ENCODE data around the gene BMP10.

BMP10 gene

GRCh38 chr2:68863996-68864395 is 7.2 kb downstream of the BMP10 start:
- ChIA-PET POLR2A (no interaction called here), CTCF (no interaction called here)
- no CpG with 5 or more reads among the region's 2 CpGs for WGBS (ENCODE audit: insufficient coverage)

GRCh38 chr2:68862889-68863288 is 8.3 kb downstream of the BMP10 start:
- ChIA-PET POLR2A (no interaction called here), CTCF (interaction anchor here (0.7 to 1.5 kb wide), 3 partner anchors 15 to 62 kb away, joined by 3 to 4 read pairs (median 3); no protein-coding TSS in a partner anchor)
- Histone ChIP-seq H3K27ac (ENCODE audit: insufficient read depth in 1 of 2, low read depth in 1 of 2, low read length in 2 of 2, poor library complexity in 1 of 2, severe bottlenecking in 2 of 2) (no peak overlapping the region), H3K9me3 (ENCODE audit: control extremely low read depth in 1 of 5, control insufficient read depth in 4 of 5, insufficient read depth in 2 of 5, low read depth in 1 of 5, low read length in 4 of 5) (no peaks in the 10 kb centered on the region), H3K4me1 (ENCODE audit: control extremely low read depth in 1 of 4, control insufficient read depth in 4 of 4, insufficient read depth in 4 of 4, low read length in 3 of 4) (peaks cover 4 to 38% (median 19%) of the 10 kb centered on the region in 4 experiments), H3K27me3 (replicated peaks in 2 of 5; ENCODE audit: control insufficient read depth in 4 of 5, insufficient read depth in 5 of 5, low read length in 4 of 5) (no peaks in the 10 kb centered on the region), H3K4me3 (ENCODE audit: control insufficient read depth in 1 of 7, extremely low read depth in 1 of 7, insufficient read depth in 4 of 7, low read depth in 2 of 7, low read length in 6 of 7) (no peak overlapping the region), H3K36me3 (ENCODE audit: control insufficient read depth in 4 of 4, insufficient read depth in 4 of 4, low read length in 3 of 4) (no peaks in the 10 kb centered on the region)
- WGBS (ENCODE audit: insufficient coverage): 97% methylated on average over 7 of the region's 7 CpGs
- no peak for DNase-seq

More at GRCh38 chr2:68863996-68864395, 7.2 kb downstream of the BMP10 start:
- no peaks in the 10 kb centered on the region for H3K9me3 ChIP-seq (ENCODE audit: control extremely low read depth in 1 of 5, control insufficient read depth in 4 of 5, insufficient read depth in 2 of 5, low read depth in 1 of 5, low read length in 4 of 5)
- no peak for DNase-seq
- H3K27me3 ChIP-seq (replicated peaks in 2 of 5; ENCODE audit: control insufficient read depth in 4 of 5, insufficient read depth in 5 of 5, low read length in 4 of 5): no peaks in the 10 kb centered on the region
- no peak overlapping the region for H3K27ac ChIP-seq (ENCODE audit: insufficient read depth in 1 of 2, low read depth in 1 of 2, low read length in 2 of 2, poor library complexity in 1 of 2, severe bottlenecking in 2 of 2)
- H3K36me3 ChIP-seq (ENCODE audit: control insufficient read depth in 4 of 4, insufficient read depth in 4 of 4, low read length in 3 of 4): no peaks in the 10 kb centered on the region
- peaks cover 4 to 27% (median 14%) of the 10 kb centered on the region in 4 experiments for H3K4me1 ChIP-seq (ENCODE audit: control extremely low read depth in 1 of 4, control insufficient read depth in 4 of 4, insufficient read depth in 4 of 4, low read length in 3 of 4)
- H3K4me3 ChIP-seq (ENCODE audit: control insufficient read depth in 1 of 7, extremely low read depth in 1 of 7, insufficient read depth in 4 of 7, low read depth in 2 of 7, low read length in 6 of 7): no peak overlapping the region

GRCh38 chr2:68861330-68861729 is 9.9 kb downstream of the BMP10 start:
- ChIA-PET POLR2A (no interaction called here), CTCF (interaction anchor here (1.1 to 4.1 kb wide), 3 partner anchors 10 to 25 kb away, joined by 3 to 23 read pairs (median 5); no protein-coding TSS in a partner anchor)
- peak; percentile 14 to 81 (median 73) for DNase-seq
- Histone ChIP-seq H3K27me3 (replicated peaks in 2 of 5; ENCODE audit: control insufficient read depth in 4 of 5, insufficient read depth in 5 of 5, low read length in 4 of 5) (no peaks in the 10 kb centered on the region), H3K9me3 (ENCODE audit: control extremely low read depth in 1 of 5, control insufficient read depth in 4 of 5, insufficient read depth in 2 of 5, low read depth in 1 of 5, low read length in 4 of 5) (no peaks in the 10 kb centered on the region), H3K4me3 (ENCODE audit: control insufficient read depth in 1 of 7, extremely low read depth in 1 of 7, insufficient read depth in 4 of 7, low read depth in 2 of 7, low read length in 6 of 7) (no peak overlapping the region), H3K27ac (ENCODE audit: insufficient read depth in 1 of 2, low read depth in 1 of 2, low read length in 2 of 2, poor library complexity in 1 of 2, severe bottlenecking in 2 of 2) (no peak overlapping the region), H3K36me3 (ENCODE audit: control insufficient read depth in 4 of 4, insufficient read depth in 4 of 4, low read length in 3 of 4) (no peaks in the 10 kb centered on the region), H3K4me1 (ENCODE audit: control extremely low read depth in 1 of 4, control insufficient read depth in 4 of 4, insufficient read depth in 4 of 4, low read length in 3 of 4) (peaks cover 4 to 43% (median 21%) of the 10 kb centered on the region in 4 experiments)

- Histone ChIP-seq H3K27ac (ENCODE audit: insufficient read depth in 1 of 2, low read depth in 1 of 2, low read length in 2 of 2, poor library complexity in 1 of 2, severe bottlenecking in 2 of 2) (no peak overlapping the region), H3K4me1 (ENCODE audit: control extremely low read depth in 1 of 4, control insufficient read depth in 4 of 4, insufficient read depth in 4 of 4, low read length in 3 of 4) (peaks cover 4 to 43% (median 21%) of the 10 kb centered on the region in 4 experiments)
Measured at GRCh38 chr2:68860111-68860510, 11.1 kb downstream of the BMP10 start.

GRCh38 chr2:68857855-68858456 is 13.2 kb downstream of the BMP10 start:
- Histone ChIP-seq H3K9me3 (ENCODE audit: control extremely low read depth in 1 of 5, control insufficient read depth in 4 of 5, insufficient read depth in 2 of 5, low read depth in 1 of 5, low read length in 4 of 5) (no peaks in the 10 kb centered on the region), H3K36me3 (ENCODE audit: control insufficient read depth in 4 of 4, insufficient read depth in 4 of 4, low read length in 3 of 4) (no peaks in the 10 kb centered on the region), H3K4me3 (ENCODE audit: control insufficient read depth in 1 of 7, extremely low read depth in 1 of 7, insufficient read depth in 4 of 7, low read depth in 2 of 7, low read length in 6 of 7) (no peak overlapping the region), H3K4me1 (ENCODE audit: control extremely low read depth in 1 of 4, control insufficient read depth in 4 of 4, insufficient read depth in 4 of 4, low read length in 3 of 4) (peaks cover 4 to 43% (median 20%) of the 10 kb centered on the region in 4 experiments), H3K27ac (ENCODE audit: insufficient read depth in 1 of 2, low read depth in 1 of 2, low read length in 2 of 2, poor library complexity in 1 of 2, severe bottlenecking in 2 of 2) (no peak overlapping the region), H3K27me3 (replicated peaks in 2 of 5; ENCODE audit: control insufficient read depth in 4 of 5, insufficient read depth in 5 of 5, low read length in 4 of 5) (no peaks in the 10 kb centered on the region)
- WGBS (ENCODE audit: insufficient coverage): 81% methylated on average over 2 of the region's 4 CpGs
- no peak for DNase-seq
- POLR2A ChIA-PET: no interaction called here
- CTCF ChIA-PET: interaction anchor here (1.2 to 4.1 kb wide), 4 partner anchors 10 to 67 kb away, joined by 4 to 23 read pairs (median 6); no protein-coding TSS in a partner anchor

More at GRCh38 chr2:68860111-68860510, 11.1 kb downstream of the BMP10 start:
- no peak for DNase-seq
- CTCF ChIA-PET: interaction anchor here (0.8 to 4.1 kb wide), 5 partner anchors 8 to 59 kb away, joined by 3 to 23 read pairs (median 3); no protein-coding TSS in a partner anchor
- WGBS (ENCODE audit: insufficient coverage): 100% methylated on average over 3 of the region's 3 CpGs
- Histone ChIP-seq H3K36me3 (ENCODE audit: control insufficient read depth in 4 of 4, insufficient read depth in 4 of 4, low read length in 3 of 4) (no peaks in the 10 kb centered on the region), H3K9me3 (ENCODE audit: control extremely low read depth in 1 of 5, control insufficient read depth in 4 of 5, insufficient read depth in 2 of 5, low read depth in 1 of 5, low read length in 4 of 5) (no peaks in the 10 kb centered on the region), H3K27me3 (replicated peaks in 2 of 5; ENCODE audit: control insufficient read depth in 4 of 5, insufficient read depth in 5 of 5, low read length in 4 of 5) (no peaks in the 10 kb centered on the region), H3K4me3 (ENCODE audit: control insufficient read depth in 1 of 7, extremely low read depth in 1 of 7, insufficient read depth in 4 of 7, low read depth in 2 of 7, low read length in 6 of 7) (no peak overlapping the region)
- POLR2A ChIA-PET: no interaction called here

- no peak for DNase-seq
- ChIA-PET CTCF (interaction anchor here (1.2 to 4.1 kb wide), 4 partner anchors 10 to 68 kb away, joined by 4 to 23 read pairs (median 6); no protein-coding TSS in a partner anchor), POLR2A (no interaction called here)
- WGBS (ENCODE audit: insufficient coverage): 95% methylated on average over 3 of the region's 3 CpGs
- no peaks in the 10 kb centered on the region for H3K9me3 ChIP-seq (ENCODE audit: control extremely low read depth in 1 of 5, control insufficient read depth in 4 of 5, insufficient read depth in 2 of 5, low read depth in 1 of 5, low read length in 4 of 5)
- no peaks in the 10 kb centered on the region for H3K36me3 ChIP-seq (ENCODE audit: control insufficient read depth in 4 of 4, insufficient read depth in 4 of 4, low read length in 3 of 4)
- H3K4me1 ChIP-seq (ENCODE audit: control extremely low read depth in 1 of 4, control insufficient read depth in 4 of 4, insufficient read depth in 4 of 4, low read length in 3 of 4): peaks cover 4 to 43% (median 20%) of the 10 kb centered on the region in 4 experiments
- no peaks in the 10 kb centered on the region for H3K27me3 ChIP-seq (replicated peaks in 2 of 5; ENCODE audit: control insufficient read depth in 4 of 5, insufficient read depth in 5 of 5, low read length in 4 of 5)
- H3K27ac ChIP-seq (ENCODE audit: insufficient read depth in 1 of 2, low read depth in 1 of 2, low read length in 2 of 2, poor library complexity in 1 of 2, severe bottlenecking in 2 of 2): no peak overlapping the region
- no peak overlapping the region for H3K4me3 ChIP-seq (ENCODE audit: control insufficient read depth in 1 of 7, extremely low read depth in 1 of 7, insufficient read depth in 4 of 7, low read depth in 2 of 7, low read length in 6 of 7)
Measured at GRCh38 chr2:68857202-68857845, 13.9 kb downstream of the BMP10 start.

- ChIA-PET POLR2A (no interaction called here), CTCF (interaction anchor here (1.2 to 3.2 kb wide), 2 partner anchors 11 to 159 kb away, joined by 3 to 11 read pairs; no protein-coding TSS in a partner anchor)
- no peak for DNase-seq
Measured at GRCh38 chr2:68855550-68855949, 15.6 kb downstream of the BMP10 start.

More at GRCh38 chr2:68855550-68855949, 15.6 kb downstream of the BMP10 start:
- Histone ChIP-seq H3K4me3 (ENCODE audit: control insufficient read depth in 1 of 7, extremely low read depth in 1 of 7, insufficient read depth in 4 of 7, low read depth in 2 of 7, low read length in 6 of 7) (no peak overlapping the region), H3K4me1 (ENCODE audit: control extremely low read depth in 1 of 4, control insufficient read depth in 4 of 4, insufficient read depth in 4 of 4, low read length in 3 of 4) (peaks cover 0 to 28% (median 11%) of the 10 kb centered on the region in 4 experiments), H3K27ac (ENCODE audit: insufficient read depth in 1 of 2, low read depth in 1 of 2, low read length in 2 of 2, poor library complexity in 1 of 2, severe bottlenecking in 2 of 2) (no peak overlapping the region), H3K36me3 (ENCODE audit: control insufficient read depth in 4 of 4, insufficient read depth in 4 of 4, low read length in 3 of 4) (no peaks in the 10 kb centered on the region), H3K27me3 (replicated peaks in 2 of 5; ENCODE audit: control insufficient read depth in 4 of 5, insufficient read depth in 5 of 5, low read length in 4 of 5) (no peaks in the 10 kb centered on the region), H3K9me3 (ENCODE audit: control extremely low read depth in 1 of 5, control insufficient read depth in 4 of 5, insufficient read depth in 2 of 5, low read depth in 1 of 5, low read length in 4 of 5) (no peaks in the 10 kb centered on the region)
- whole genome bisulfite sequencing (ENCODE audit: insufficient coverage): 91% methylated on average over 3 of the region's 3 CpGs

Data from common myeloid progenitor, CD34-positive (primary cell).